Measurements from ENCODE around the gene DNASE2B. TPM values are rescaled to one million over a fixed set of nuclear protein-coding genes. Genes with fewer than 3 reads are reported as not detected.

The DNASE2B gene
- total and polyA plus RNA-seq, 2 donors (not counting 3 experiments of a cell fraction or from before 2014, with no cell fraction given) = not detected

DNA sequence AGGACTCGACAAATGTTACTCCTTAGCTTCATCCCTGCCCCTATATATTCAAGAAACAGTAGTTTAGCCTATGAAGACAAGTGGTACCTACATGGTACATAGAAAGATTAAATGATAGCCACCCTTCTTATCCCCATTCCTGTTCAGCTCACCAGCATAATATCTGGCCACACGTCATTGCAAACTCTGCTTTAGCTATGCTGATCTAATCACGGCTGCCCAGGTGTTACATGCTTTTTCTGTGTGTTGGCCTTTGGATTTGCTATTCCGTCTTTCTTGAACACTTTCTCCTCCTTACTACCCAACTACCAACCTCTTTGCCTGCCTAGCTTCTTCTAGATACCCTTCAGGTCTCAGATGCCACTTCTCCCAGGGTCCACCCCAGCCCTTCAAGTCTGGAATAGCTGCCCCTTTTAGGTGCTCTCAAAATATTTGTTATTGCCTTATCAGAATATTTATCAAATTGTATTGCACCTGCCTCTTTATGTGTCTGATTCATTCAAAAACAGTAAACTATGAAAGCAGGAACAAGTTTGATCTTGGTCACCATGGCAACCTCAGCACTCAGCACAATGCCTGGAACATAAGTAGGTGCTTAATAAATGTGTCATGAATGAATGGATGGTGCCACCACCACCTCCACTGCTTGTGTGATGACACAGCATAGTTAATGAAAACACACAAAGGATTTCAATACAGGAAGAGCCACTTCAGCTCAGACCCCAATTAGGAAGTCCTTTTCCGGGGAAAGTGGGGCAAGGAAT is 11.4 kb upstream of the DNASE2B start:
- Histone ChIP-seq H2AFZ (ENCODE audit: low read depth, low read length) (no peak overlapping the region), H3K4me2 (ENCODE audit: insufficient read depth, low read length) (no peak overlapping the region), H3K4me1 (ENCODE audit: control insufficient read depth, extremely low read depth, insufficient read depth, low read length) (peaks cover 10% of the 10 kb centered on the region), H3K9me3 (replicated peaks; ENCODE audit: control insufficient read depth, insufficient read depth, low read length) (no peaks in the 10 kb centered on the region), H3K27ac (ENCODE audit: insufficient read depth, low read depth, low read length) (no peak overlapping the region), H3K9me1 (replicated peaks; ENCODE audit: control insufficient read depth, extremely low read depth, insufficient read depth, low read length) (no peaks in the 10 kb centered on the region), H4K20me1 (replicated peaks; ENCODE audit: control insufficient read depth, extremely low read depth, insufficient read depth, low read length) (no peaks in the 10 kb centered on the region), H3K36me3 (ENCODE audit: control insufficient read depth in 2 of 2, extremely low read depth in 1 of 2, insufficient read depth in 2 of 2, low read length in 2 of 2) (no peaks in the 10 kb centered on the region), H3K4me3 (replicated peaks in 1 of 3; ENCODE audit: insufficient read depth in 1 of 3, low read depth in 1 of 3, low read length in 3 of 3) (no peak overlapping the region), H3K27me3 (ENCODE audit: control insufficient read depth in 2 of 2, insufficient read depth in 2 of 2, low read length in 2 of 2) (no peaks in the 10 kb centered on the region), H3K79me2 (ENCODE audit: control insufficient read depth, insufficient read depth, low read length) (no peaks in the 10 kb centered on the region), H3K9ac (replicated peaks; ENCODE audit: extremely low read depth, insufficient read depth, low read length) (no peak overlapping the region)
- ChIA-PET POLR2A (no interaction called here), CTCF (interaction anchor here (2.1 to 2.5 kb wide), 2 partner anchors 242 to 246 kb away, joined by 5 to 9 read pairs; partner anchors contain the start of gene PRKACB)
- dilution Hi-C loops (cut with MboI; ENCODE audit: extremely low pct_ligation_motif_present, low sequenced_read_pairs) = no loop called here
- no TSS peak for BruUV-seq (replicated peaks)
- intact Hi-C loops (cut with micrococcal nuclease) = loop anchor here (1.0 kb wide), 1 partner anchor 243 kb away; the partner anchor contains the start of gene PRKACB
- DNase-seq (ENCODE audit: low read depth, low spot score) (no peak), FAIRE-seq (peak; percentile 12)
- TF ChIP-seq JUN (IDR thresholded peaks at IDR 0.05; ENCODE audit: borderline replicate concordance, insufficient read depth, insufficient read length, low read depth) (no peak), FOS (IDR thresholded peaks at IDR 0.05; ENCODE audit: borderline replicate concordance, insufficient read depth, low read length) (no peak), GATA2 (IDR thresholded peaks at IDR 0.05; ENCODE audit: insufficient read depth, insufficient read length, low read depth, low read length) (no peak), POLR2A (IDR thresholded peaks at IDR 0.05; ENCODE audit: low read depth, low read length) (no peak), MYC (IDR thresholded peaks at IDR 0.05; ENCODE audit: low read depth, low read length) (no peak), EZH2 (IDR thresholded peaks at IDR 0.05; ENCODE audit: borderline replicate concordance, low read depth, low read length, severe bottlenecking) (no peak), POLR2AphosphoS5 (IDR thresholded peaks at IDR 0.05; ENCODE audit: insufficient read depth, low read depth, low read length) (no peak)
- TF ChIP-seq, protein P1, sequence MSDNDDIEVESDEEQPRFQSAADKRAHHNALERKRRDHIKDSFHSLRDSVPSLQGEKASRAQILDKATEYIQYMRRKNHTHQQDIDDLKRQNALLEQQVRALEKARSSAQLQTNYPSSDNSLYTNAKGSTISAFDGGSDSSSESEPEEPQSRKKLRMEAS (IDR thresholded peaks at IDR 0.05; ENCODE audit: insufficient read depth, insufficient read length) = no peak
- TF ChIP-seq, protein P2, sequence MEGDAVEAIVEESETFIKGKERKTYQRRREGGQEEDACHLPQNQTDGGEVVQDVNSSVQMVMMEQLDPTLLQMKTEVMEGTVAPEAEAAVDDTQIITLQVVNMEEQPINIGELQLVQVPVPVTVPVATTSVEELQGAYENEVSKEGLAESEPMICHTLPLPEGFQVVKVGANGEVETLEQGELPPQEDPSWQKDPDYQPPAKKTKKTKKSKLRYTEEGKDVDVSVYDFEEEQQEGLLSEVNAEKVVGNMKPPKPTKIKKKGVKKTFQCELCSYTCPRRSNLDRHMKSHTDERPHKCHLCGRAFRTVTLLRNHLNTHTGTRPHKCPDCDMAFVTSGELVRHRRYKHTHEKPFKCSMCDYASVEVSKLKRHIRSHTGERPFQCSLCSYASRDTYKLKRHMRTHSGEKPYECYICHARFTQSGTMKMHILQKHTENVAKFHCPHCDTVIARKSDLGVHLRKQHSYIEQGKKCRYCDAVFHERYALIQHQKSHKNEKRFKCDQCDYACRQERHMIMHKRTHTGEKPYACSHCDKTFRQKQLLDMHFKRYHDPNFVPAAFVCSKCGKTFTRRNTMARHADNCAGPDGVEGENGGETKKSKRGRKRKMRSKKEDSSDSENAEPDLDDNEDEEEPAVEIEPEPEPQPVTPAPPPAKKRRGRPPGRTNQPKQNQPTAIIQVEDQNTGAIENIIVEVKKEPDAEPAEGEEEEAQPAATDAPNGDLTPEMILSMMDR (IDR thresholded peaks at IDR 0.05; ENCODE audit: extremely low read depth in 1 of 2, insufficient read depth in 1 of 2, low read depth in 1 of 2, low read length in 2 of 2) = no peak
